ENCODE data around the gene UCP3. TPM values are rescaled to one million over a fixed set of nuclear protein-coding genes. Genes with fewer than 3 reads are reported as not detected.
A peak's percentile ranks its signal among the peaks of the same experiment; 100 is the strongest.

The UCP3 gene
- total RNA-seq, 2 experiments from 2014 or later, result 3.3 to 5.2 TPM

- ATAC-seq, result no peak
- DNase-seq, result no peak
- Mint-ChIP-seq H3K36me3 (peaks cover 20% of the 10 kb centered on the region), H3K27me3 (no peaks in the 10 kb centered on the region), H3K4me1 (peaks cover 45% of the 10 kb centered on the region), H3K9me3 (ENCODE audit: low read depth) (no peaks in the 10 kb centered on the region), H3K27ac (no peak overlapping the region), H3K4me3 (no peak overlapping the region)
- CTCF ChIA-PET, result interaction anchor here (0.6 to 1.2 kb wide), 3 partner anchors 9 to 19 kb away, joined by 3 to 5 read pairs (median 3); no protein-coding TSS in a partner anchor
Observed at GRCh38 chr11:74002832-74003231, 6.1 kb downstream of the UCP3 start.

GRCh38 chr11:74001822-74002286 is 7.0 kb downstream of the UCP3 start:
- CTCF ChIA-PET, result interaction anchor here (1.0 to 1.2 kb wide), 2 partner anchors 8 to 18 kb away, joined by 3 read pairs; no protein-coding TSS in a partner anchor
- H3K9me3 Mint-ChIP-seq (ENCODE audit: low read depth), result no peaks in the 10 kb centered on the region

GRCh38 chr11:74000307-74001133 is 8.4 kb downstream of the UCP3 start:
- H3K4me1 Mint-ChIP-seq, result peaks cover 49% of the 10 kb centered on the region

More at GRCh38 chr11:74001822-74002286, 7.0 kb downstream of the UCP3 start:
- peak overlapping the region; percentile 8 for H3K27ac Mint-ChIP-seq
- no peaks in the 10 kb centered on the region for H3K27me3 Mint-ChIP-seq
- no peak overlapping the region for H3K4me3 Mint-ChIP-seq
- ATAC-seq, result no peak
- no peak for DNase-seq
- peaks cover 24% of the 10 kb centered on the region for H3K36me3 Mint-ChIP-seq
- peaks cover 51% of the 10 kb centered on the region for H3K4me1 Mint-ChIP-seq

GRCh38 chr11:73999581-74000306 is 9.1 kb downstream of the UCP3 start:
- Mint-ChIP-seq H3K4me3 (no peak overlapping the region), H3K4me1 (peaks cover 49% of the 10 kb centered on the region), H3K27me3 (no peaks in the 10 kb centered on the region), H3K36me3 (peaks cover 24% of the 10 kb centered on the region), H3K9me3 (ENCODE audit: low read depth) (no peaks in the 10 kb centered on the region), H3K27ac (peak overlapping the region; percentile 5)
- CTCF ChIA-PET, result interaction anchor here (0.8 kb wide), 1 partner anchor 11 kb away, joined by 3 read pairs; no protein-coding TSS in a partner anchor
- ATAC-seq (no peak), DNase-seq (no peak)

More at GRCh38 chr11:74000307-74001133, 8.4 kb downstream of the UCP3 start:
- Mint-ChIP-seq H3K4me3 (no peak overlapping the region), H3K27me3 (no peaks in the 10 kb centered on the region), H3K27ac (no peak overlapping the region), H3K36me3 (peaks cover 24% of the 10 kb centered on the region), H3K9me3 (ENCODE audit: low read depth) (no peaks in the 10 kb centered on the region)
- DNase-seq (no peak), ATAC-seq (no peak)
- CTCF ChIA-PET, result interaction anchor here (1.0 kb wide), 1 partner anchor 10 kb away, joined by 3 read pairs; no protein-coding TSS in a partner anchor

- peaks cover 24% of the 10 kb centered on the region for H3K36me3 Mint-ChIP-seq
- no peak overlapping the region for H3K4me3 Mint-ChIP-seq
- peaks cover 47% of the 10 kb centered on the region for H3K4me1 Mint-ChIP-seq
- no peaks in the 10 kb centered on the region for H3K9me3 Mint-ChIP-seq (ENCODE audit: low read depth)
- no peaks in the 10 kb centered on the region for H3K27me3 Mint-ChIP-seq
- no peak for DNase-seq
- no peak overlapping the region for H3K27ac Mint-ChIP-seq
- CTCF ChIA-PET, result interaction anchor here (0.8 kb wide), 1 partner anchor 12 kb away, joined by 3 read pairs; no protein-coding TSS in a partner anchor
- ATAC-seq, result no peak
Observed at GRCh38 chr11:73998846-73999575, 9.9 kb downstream of the UCP3 start.

GRCh38 chr11:73997120-73997770 is 11.6 kb downstream of the UCP3 start:
- H3K27ac Mint-ChIP-seq, result peak overlapping the region; percentile 34
- peaks cover 49% of the 10 kb centered on the region for H3K4me1 Mint-ChIP-seq
- H3K36me3 Mint-ChIP-seq, result peaks cover 14% of the 10 kb centered on the region
- no peak overlapping the region for H3K4me3 Mint-ChIP-seq
- CTCF ChIA-PET, result interaction anchor here (1.2 kb wide), 2 partner anchors 17 to 21 kb away, joined by 3 read pairs; no protein-coding TSS in a partner anchor
- ATAC-seq, result no peak
- H3K9me3 Mint-ChIP-seq (ENCODE audit: low read depth), result no peaks in the 10 kb centered on the region
- DNase-seq, result no peak
- no peaks in the 10 kb centered on the region for H3K27me3 Mint-ChIP-seq

- peak; percentile 12 for ATAC-seq
- Mint-ChIP-seq H3K36me3 (peaks cover 9% of the 10 kb centered on the region), H3K27ac (peak overlapping the region; percentile 89), H3K4me1 (peaks cover 49% of the 10 kb centered on the region), H3K4me3 (peak overlapping the region; percentile 38), H3K27me3 (no peaks in the 10 kb centered on the region), H3K9me3 (ENCODE audit: low read depth) (no peaks in the 10 kb centered on the region)
- CTCF ChIA-PET, result interaction anchor here (1.2 to 3.2 kb wide), 5 partner anchors 9 to 23 kb away, joined by 3 to 13 read pairs (median 10); no protein-coding TSS in a partner anchor
- no peak for DNase-seq
Observed at GRCh38 chr11:73996161-73996747, 12.6 kb downstream of the UCP3 start.

GRCh38 chr11:73995731-73996130 is 13.2 kb downstream of the UCP3 start:
- Mint-ChIP-seq H3K36me3 (peaks cover 7% of the 10 kb centered on the region), H3K27ac (peak overlapping the region; percentile 89), H3K9me3 (ENCODE audit: low read depth) (no peaks in the 10 kb centered on the region), H3K4me1 (peaks cover 49% of the 10 kb centered on the region), H3K4me3 (peak overlapping the region; percentile 38), H3K27me3 (no peaks in the 10 kb centered on the region)
- CTCF ChIA-PET, result interaction anchor here (1.2 to 3.2 kb wide), 5 partner anchors 9 to 29 kb away, joined by 3 to 13 read pairs (median 10); no protein-coding TSS in a partner anchor
- DNase-seq (peak; percentile 75), ATAC-seq (peak; percentile 80)

- CTCF ChIA-PET, result interaction anchor here (0.8 to 3.2 kb wide), 7 partner anchors 10 to 175 kb away, joined by 3 to 13 read pairs (median 4); no protein-coding TSS in a partner anchor
- Mint-ChIP-seq H3K4me1 (peaks cover 46% of the 10 kb centered on the region), H3K27me3 (no peaks in the 10 kb centered on the region), H3K36me3 (peaks cover 7% of the 10 kb centered on the region), H3K4me3 (peak overlapping the region; percentile 38), H3K9me3 (ENCODE audit: low read depth) (no peaks in the 10 kb centered on the region), H3K27ac (peak overlapping the region; percentile 89)
- ATAC-seq (peak; percentile 81), DNase-seq (no peak)
Observed at GRCh38 chr11:73995247-73995646, 13.6 kb downstream of the UCP3 start.

GRCh38 chr11:73991471-73992006 is 17.3 kb downstream of the UCP3 start:
- CTCF ChIA-PET, result interaction anchor here (1.0 to 1.5 kb wide), 3 partner anchors 9 to 29 kb away, joined by 3 to 4 read pairs (median 3); partner anchors contain the start of gene UCP2
- DNase-seq (no peak), ATAC-seq (no peak)
- peaks cover 25% of the 10 kb centered on the region for H3K4me1 Mint-ChIP-seq
- H3K27me3 Mint-ChIP-seq, result no peaks in the 10 kb centered on the region
- no peaks in the 10 kb centered on the region for H3K9me3 Mint-ChIP-seq (ENCODE audit: low read depth)
- no peak overlapping the region for H3K4me3 Mint-ChIP-seq
- H3K27ac Mint-ChIP-seq, result no peak overlapping the region
- peaks cover 2% of the 10 kb centered on the region for H3K36me3 Mint-ChIP-seq

GRCh38 chr11:73990730-73991129 is 18.2 kb downstream of the UCP3 start:
- no peak for ATAC-seq
- H3K4me1 Mint-ChIP-seq, result peaks cover 19% of the 10 kb centered on the region
- H3K27me3 Mint-ChIP-seq, result no peaks in the 10 kb centered on the region
- H3K36me3 Mint-ChIP-seq, result peaks cover 2% of the 10 kb centered on the region
- no peak overlapping the region for H3K27ac Mint-ChIP-seq
- H3K4me3 Mint-ChIP-seq, result no peak overlapping the region
- CTCF ChIA-PET, result interaction anchor here (1.5 kb wide), 1 partner anchor 30 kb away, joined by 3 read pairs; no protein-coding TSS in a partner anchor
- no peaks in the 10 kb centered on the region for H3K9me3 Mint-ChIP-seq (ENCODE audit: low read depth)
- no peak for DNase-seq

All from activated CD8-positive, alpha-beta memory T cell treated with anti-CD3 and anti-CD28 coated beads, Interleukin-2, amount 10 ng/mL, durations not matched to agents 7 days and 5 days (primary cell).